ENCODE results near the gene SLC2A1.

GRCh38 chr1:42930178-42931107 lies 28.2 kb downstream of the SLC2A1 start:
- TF ChIP-seq, protein P1, sequence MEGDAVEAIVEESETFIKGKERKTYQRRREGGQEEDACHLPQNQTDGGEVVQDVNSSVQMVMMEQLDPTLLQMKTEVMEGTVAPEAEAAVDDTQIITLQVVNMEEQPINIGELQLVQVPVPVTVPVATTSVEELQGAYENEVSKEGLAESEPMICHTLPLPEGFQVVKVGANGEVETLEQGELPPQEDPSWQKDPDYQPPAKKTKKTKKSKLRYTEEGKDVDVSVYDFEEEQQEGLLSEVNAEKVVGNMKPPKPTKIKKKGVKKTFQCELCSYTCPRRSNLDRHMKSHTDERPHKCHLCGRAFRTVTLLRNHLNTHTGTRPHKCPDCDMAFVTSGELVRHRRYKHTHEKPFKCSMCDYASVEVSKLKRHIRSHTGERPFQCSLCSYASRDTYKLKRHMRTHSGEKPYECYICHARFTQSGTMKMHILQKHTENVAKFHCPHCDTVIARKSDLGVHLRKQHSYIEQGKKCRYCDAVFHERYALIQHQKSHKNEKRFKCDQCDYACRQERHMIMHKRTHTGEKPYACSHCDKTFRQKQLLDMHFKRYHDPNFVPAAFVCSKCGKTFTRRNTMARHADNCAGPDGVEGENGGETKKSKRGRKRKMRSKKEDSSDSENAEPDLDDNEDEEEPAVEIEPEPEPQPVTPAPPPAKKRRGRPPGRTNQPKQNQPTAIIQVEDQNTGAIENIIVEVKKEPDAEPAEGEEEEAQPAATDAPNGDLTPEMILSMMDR (conservative IDR thresholded peaks at IDR 0.05; ENCODE audit: low read length): no peak
- TF ChIP-seq EZH2phosphoT487 (IDR thresholded peaks at IDR 0.05; ENCODE audit: borderline replicate concordance, low read depth, low read length): no peak

Measured in OCI-LY7 (cell line).